Measurements from ENCODE around the gene IFNLR1.

Gene IFNLR1

DNA sequence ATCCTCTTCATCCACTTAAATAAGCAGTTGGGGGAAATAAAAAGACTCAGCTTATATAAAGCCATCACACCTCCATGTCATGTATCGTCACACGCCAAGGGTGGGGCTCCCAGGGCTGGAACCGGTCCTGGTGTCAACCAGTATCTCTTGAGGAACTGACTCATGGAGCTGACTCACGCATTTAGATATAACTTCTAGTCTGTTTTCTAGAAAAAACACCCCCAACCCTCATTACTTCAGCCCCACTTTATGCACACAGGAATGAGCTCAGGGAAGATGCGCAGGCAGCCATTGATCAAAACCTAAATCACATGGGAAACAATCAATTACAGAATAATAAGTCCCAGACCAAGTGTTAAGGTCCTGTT lies 37.2 kb downstream of the IFNLR1 start:
- H3K36me3 ChIP-seq: no peaks in the 10 kb centered on the region
- DNase-seq: no peak
- no peak overlapping the region for H3K27ac ChIP-seq
- H3K9me3 ChIP-seq (ENCODE audit: severe bottlenecking): no peaks in the 10 kb centered on the region
- no peaks in the 10 kb centered on the region for H3K27me3 ChIP-seq (ENCODE audit: insufficient read depth, low read depth, severe bottlenecking)
- no peak overlapping the region for H3K4me3 ChIP-seq (ENCODE audit: low read depth, low read length)
- TF ChIP-seq CTCF (IDR thresholded peaks at IDR 0.05; ENCODE audit: low read depth, low read length): no peak

DNA sequence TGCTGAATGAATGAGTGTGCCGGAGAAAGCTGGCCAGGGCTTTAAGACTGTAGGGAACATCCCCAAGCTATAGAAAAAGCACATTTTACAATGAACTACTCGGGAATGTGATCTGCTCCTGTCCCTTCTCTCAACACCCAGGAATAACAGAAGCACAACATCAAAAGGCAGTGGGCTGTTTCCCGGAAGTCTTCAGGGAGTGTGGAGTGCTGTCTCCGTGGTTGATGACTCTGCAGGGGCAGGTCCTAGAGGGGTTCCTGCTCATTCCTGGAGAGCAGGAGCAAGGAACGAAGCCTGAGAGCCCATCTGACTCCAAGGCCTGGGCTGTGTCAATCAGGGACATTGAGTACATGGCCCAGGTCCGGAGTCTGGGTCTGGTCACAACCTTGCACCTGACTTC lies 39.3 kb downstream of the IFNLR1 start:
- Histone ChIP-seq H3K27ac (no peak overlapping the region), H3K36me3 (no peaks in the 10 kb centered on the region), H3K27me3 (ENCODE audit: insufficient read depth, low read depth, severe bottlenecking) (no peaks in the 10 kb centered on the region), H3K9me3 (ENCODE audit: severe bottlenecking) (no peaks in the 10 kb centered on the region), H3K4me3 (ENCODE audit: low read depth, low read length) (no peak overlapping the region)
- no peak for DNase-seq
- no peak for TF ChIP-seq CTCF (IDR thresholded peaks at IDR 0.05; ENCODE audit: low read depth, low read length)

- H3K4me3 ChIP-seq (ENCODE audit: low read depth, low read length): no peak overlapping the region
- DNase-seq: no peak
- no peaks in the 10 kb centered on the region for H3K36me3 ChIP-seq
- no peak overlapping the region for H3K27ac ChIP-seq
- no peaks in the 10 kb centered on the region for H3K27me3 ChIP-seq (ENCODE audit: insufficient read depth, low read depth, severe bottlenecking)
- H3K9me3 ChIP-seq (ENCODE audit: severe bottlenecking): no peaks in the 10 kb centered on the region
- no peak for TF ChIP-seq CTCF (IDR thresholded peaks at IDR 0.05; ENCODE audit: low read depth, low read length)
Measured at GRCh38 chr1:24147194-24147593, 39.9 kb downstream of the IFNLR1 start.

- Histone ChIP-seq H3K27ac (no peak within 1 kb of the TSS), H3K9me3 (ENCODE audit: severe bottlenecking) (no peaks in the 10 kb centered on the region), H3K36me3 (no peaks in the 10 kb centered on the region), H3K4me3 (ENCODE audit: low read depth, low read length) (no peak within 1 kb of the TSS), H3K27me3 (ENCODE audit: insufficient read depth, low read depth, severe bottlenecking) (no peaks in the 10 kb centered on the region)
- DNase-seq: no peak
- no peak for TF ChIP-seq CTCF (IDR thresholded peaks at IDR 0.05; ENCODE audit: low read depth, low read length)
Measured at GRCh38 chr1:24142546-24143534, 44.2 kb downstream of the IFNLR1 start, which contains the start of gene IL22RA1. TSS of gene IL22RA1 (minus strand) at chr1:24143140. CDS start at chr1:24143082, 58 bp downstream.

DNA sequence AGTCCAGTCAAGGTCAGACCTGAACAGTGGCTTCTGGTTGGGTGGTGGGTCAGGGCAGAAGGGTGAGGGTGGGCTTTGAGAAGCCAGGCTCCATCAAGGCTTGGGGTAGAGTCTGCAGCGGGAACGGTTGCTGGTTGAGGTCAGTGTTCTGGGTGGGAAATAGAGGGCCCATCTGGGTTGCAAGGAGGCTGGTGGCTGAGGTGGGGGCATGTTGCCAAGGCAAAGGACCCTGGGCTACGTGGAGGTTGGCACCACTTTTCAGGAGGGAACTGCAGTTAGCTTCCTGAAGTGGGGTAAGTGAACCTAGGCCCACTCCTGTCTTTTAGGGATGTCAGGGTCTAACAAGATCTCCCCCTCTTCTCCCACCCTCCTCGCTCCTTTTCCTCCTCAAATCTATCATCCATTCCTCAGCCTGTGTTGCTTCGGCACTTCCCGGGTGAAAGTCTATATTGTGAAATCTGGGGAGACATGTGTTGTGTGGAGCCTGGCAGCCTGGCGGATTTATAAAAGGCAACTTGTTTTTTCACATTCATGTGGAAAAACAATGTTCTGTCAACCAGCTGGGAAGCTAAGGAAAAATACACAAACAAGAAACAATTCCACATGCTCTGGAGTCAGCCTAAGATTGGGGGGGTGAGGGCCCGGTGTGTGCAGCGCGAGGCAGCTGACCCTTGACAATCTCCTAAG lies 45.6 kb downstream of the IFNLR1 start:
- no peaks in the 10 kb centered on the region for H3K9me3 ChIP-seq (ENCODE audit: severe bottlenecking)
- no peak for DNase-seq
- no peaks in the 10 kb centered on the region for H3K36me3 ChIP-seq
- H3K27me3 ChIP-seq (ENCODE audit: insufficient read depth, low read depth, severe bottlenecking): no peaks in the 10 kb centered on the region
- H3K4me3 ChIP-seq (ENCODE audit: low read depth, low read length): no peak overlapping the region
- H3K27ac ChIP-seq: no peak overlapping the region
- TF ChIP-seq CTCF (IDR thresholded peaks at IDR 0.05; ENCODE audit: low read depth, low read length): no peak

Data from WERI-Rb-1 (cell line).